Esophagus squamous epithelium (tissue), 4 donors: ENCODE results near the gene OR1S1.

Experiments used
- POLR2A ChIP-seq, 4 donors: fragments of 450-650 bp; IDR thresholded peaks; one replicate each; pipeline ENCODE4 v1.6.1; 2017; ENCODE audit warnings: antibody characterized with exemption in 4 of 4, mild to moderate bottlenecking in 4 of 4, moderate library complexity in 3 of 4
- TF ChIP-seq, protein P1 (sequence below), 6 experiments: fragments of 450-650 bp in 4 of 6; fragments of 200-600 bp in 2 of 6; sonication (generic) in 2 of 6; IDR thresholded peaks; one replicate each; pipeline ENCODE4 v1.5.1; 2016 to 2019; ENCODE audit warnings: antibody characterized with exemption in 6 of 6, mild to moderate bottlenecking in 4 of 6, moderate library complexity in 4 of 6

DNA sequence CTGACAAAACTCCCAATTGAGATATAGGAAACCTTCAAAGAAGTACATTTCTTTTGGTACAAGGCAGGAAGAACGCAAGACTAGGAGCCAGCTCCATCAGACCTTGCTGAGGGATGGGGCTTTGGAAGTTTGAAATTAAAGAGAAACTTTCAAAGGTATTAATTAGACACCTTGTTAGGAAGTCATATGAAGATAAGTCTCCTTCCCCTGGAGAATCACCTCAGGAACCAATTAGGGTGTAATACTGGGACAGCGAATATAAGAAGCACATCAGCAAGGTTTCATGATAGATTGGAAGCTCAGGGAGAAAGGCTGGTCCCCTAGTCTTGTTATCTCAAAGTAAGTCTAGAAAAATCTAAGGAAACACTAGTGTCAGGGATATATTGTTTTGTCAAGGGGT is 23.8 kb upstream of the OR1S1 start, which contains the start of gene OR9Q2:
- TF ChIP-seq, protein P1, sequence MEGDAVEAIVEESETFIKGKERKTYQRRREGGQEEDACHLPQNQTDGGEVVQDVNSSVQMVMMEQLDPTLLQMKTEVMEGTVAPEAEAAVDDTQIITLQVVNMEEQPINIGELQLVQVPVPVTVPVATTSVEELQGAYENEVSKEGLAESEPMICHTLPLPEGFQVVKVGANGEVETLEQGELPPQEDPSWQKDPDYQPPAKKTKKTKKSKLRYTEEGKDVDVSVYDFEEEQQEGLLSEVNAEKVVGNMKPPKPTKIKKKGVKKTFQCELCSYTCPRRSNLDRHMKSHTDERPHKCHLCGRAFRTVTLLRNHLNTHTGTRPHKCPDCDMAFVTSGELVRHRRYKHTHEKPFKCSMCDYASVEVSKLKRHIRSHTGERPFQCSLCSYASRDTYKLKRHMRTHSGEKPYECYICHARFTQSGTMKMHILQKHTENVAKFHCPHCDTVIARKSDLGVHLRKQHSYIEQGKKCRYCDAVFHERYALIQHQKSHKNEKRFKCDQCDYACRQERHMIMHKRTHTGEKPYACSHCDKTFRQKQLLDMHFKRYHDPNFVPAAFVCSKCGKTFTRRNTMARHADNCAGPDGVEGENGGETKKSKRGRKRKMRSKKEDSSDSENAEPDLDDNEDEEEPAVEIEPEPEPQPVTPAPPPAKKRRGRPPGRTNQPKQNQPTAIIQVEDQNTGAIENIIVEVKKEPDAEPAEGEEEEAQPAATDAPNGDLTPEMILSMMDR (IDR thresholded peaks at IDR 0.05): no peak
- TF ChIP-seq POLR2A (IDR thresholded peaks at IDR 0.05): no peak
